ENCODE measurements around the gene GGT6. TPM values are rescaled to one million over a fixed set of nuclear protein-coding genes. Genes with fewer than 3 reads are reported as not detected.

Gene GGT6
- total RNA-seq, 1 experiment from 2014 or later: not detected

DNA sequence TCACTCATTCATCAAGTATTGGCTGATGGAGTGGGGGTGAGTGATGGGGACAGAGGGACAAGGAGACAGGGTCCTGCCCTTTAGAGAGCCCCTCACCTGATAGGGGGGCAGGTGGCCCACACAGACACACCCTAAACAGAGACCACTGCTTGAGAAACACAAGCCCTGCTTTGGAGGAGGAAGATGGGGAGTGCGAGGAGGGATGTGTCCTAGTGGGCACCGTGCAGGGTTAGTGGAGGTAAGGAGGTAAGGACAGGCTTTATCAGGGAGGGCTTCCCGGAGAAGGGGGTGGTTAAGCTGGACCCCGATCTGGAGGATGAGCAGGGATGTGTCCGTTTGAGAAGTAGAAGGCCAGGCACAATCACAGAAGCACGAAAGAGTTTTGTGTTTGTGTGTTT lies 15.8 kb upstream of the GGT6 start:
- DNase-seq (ENCODE audit: low read depth): no peak

DNA sequence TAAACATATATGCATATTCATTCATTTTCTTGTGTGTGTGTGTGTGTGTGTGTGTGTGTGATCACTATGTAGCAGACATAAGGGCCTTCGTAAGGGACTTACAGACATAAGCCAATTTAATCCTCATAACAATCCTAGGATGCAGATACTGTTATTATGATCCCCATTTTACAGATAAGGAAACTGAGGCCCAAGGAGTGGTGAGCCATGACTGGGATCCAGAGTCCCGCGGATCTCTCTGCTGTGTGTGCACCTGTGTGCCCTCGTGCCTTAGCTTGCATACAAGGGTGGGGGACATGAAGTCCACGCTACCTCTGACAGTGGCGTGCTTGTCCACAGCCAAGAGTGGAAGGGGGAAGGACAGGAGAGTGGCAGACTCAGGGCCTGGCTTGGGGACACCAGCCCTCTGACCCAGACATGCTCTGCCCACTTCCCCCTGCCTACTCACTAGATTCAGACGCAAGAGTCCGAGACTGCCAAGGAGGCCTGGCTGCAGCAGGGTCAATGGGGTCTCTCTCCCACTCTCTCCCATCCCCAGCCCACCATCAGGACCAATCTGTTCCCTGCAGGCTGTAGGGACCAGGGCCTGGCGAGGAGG lies 14.2 kb upstream of the GGT6 start:
- DNase-seq (ENCODE audit: low read depth): no peak

DNA sequence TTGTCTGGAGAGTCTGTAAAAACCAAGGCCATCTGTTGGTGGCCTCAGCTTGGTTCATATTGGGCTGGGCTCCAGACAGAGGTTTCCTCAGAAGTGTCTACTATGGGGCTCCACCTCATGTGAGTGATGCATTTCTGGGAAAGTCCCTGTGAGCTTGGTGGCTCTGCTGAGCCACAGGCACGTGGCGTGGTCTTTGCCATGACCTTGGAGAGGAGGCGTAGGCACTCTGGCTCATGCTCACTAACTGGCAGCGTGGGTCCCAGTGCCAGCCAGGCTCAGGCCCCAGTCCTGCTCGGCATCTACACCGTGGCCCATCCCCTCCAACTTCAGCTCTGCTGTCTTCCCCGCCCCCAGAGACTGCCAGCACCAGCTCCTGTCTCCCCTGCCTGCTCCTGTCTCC lies 13.3 kb upstream of the GGT6 start:
- no peak for DNase-seq (ENCODE audit: low read depth)

DNA sequence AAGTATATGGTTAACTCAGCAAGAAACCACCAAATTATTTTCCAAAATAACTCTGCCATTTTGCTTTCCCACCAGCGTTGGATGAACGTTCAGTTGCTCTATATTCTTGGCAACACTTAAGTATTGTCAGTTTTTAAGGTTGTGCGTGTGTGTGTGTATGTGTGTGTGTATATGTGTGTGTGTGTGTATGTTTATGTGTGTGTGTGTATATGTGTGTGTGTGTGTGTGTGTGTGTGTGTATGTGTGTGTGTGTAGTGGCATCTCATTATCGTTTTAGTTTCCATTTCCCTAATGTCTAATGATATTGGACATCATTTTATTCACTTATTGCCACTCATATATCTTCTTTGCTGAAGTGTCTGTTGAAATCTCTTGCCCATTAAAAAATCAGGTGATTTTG lies 12.7 kb upstream of the GGT6 start:
- no peak for DNase-seq (ENCODE audit: low read depth)

DNA sequence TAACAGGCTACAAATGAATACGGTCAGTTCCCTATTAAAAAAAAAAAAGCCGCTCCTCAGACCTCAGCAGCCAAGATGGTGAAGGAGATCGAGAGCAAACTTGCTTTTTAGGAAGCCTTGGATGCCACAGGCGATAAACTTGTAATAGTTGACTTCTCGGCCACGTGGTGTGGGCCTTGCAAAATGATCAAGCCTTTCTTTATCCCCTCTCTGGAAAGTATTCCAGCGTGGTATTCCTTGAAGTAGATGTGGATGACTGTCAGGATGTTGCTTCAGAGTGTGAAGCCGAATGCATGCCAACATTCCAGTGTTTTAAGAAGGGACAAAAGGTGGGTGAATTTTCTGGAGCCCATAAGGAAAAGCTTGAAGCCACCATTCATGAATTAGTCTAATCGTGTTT lies 11.8 kb upstream of the GGT6 start:
- DNase-seq (ENCODE audit: low read depth): no peak

DNA sequence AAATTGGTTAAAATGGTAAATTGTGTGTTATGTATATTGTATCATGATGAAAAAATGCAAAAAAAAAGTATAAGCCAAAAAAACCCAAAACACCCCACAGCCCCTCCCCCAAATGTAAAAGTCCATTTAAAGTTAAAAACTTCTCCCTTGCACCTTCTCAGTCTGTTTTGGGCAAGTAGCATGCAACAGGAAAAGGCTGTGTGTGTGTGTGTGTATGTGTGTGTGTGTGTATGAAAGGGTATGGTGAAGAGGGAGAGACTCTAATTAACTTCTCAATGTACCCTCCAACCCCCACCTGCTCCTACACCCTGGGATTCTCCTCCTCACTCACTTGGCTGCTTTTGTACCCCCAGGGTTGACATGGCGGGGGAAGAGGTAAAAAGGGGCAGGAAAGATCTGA lies 9.2 kb upstream of the GGT6 start:
- no peak for DNase-seq (ENCODE audit: low read depth)

DNA sequence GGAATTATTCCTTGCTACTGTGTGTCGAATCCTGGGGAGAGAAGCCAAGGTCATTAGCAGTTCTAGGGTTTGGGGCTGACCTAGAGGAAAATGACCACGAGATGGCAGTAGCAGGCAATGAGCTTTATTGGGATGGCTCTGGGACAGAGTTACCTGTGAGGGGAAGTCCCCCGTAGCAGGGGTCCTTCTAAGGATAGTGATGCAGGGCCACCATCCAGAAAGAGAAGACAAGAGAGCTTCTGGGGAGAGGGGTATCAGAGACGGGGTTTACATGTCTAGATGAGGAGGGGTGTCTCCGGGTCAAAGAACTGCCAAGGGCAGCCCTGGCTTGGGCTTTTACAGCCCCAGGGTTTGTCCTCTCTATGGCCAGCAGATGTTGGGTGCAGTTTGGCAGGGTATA lies 6.4 kb upstream of the GGT6 start:
- peak; percentile 34 for DNase-seq (ENCODE audit: low read depth)

DNA sequence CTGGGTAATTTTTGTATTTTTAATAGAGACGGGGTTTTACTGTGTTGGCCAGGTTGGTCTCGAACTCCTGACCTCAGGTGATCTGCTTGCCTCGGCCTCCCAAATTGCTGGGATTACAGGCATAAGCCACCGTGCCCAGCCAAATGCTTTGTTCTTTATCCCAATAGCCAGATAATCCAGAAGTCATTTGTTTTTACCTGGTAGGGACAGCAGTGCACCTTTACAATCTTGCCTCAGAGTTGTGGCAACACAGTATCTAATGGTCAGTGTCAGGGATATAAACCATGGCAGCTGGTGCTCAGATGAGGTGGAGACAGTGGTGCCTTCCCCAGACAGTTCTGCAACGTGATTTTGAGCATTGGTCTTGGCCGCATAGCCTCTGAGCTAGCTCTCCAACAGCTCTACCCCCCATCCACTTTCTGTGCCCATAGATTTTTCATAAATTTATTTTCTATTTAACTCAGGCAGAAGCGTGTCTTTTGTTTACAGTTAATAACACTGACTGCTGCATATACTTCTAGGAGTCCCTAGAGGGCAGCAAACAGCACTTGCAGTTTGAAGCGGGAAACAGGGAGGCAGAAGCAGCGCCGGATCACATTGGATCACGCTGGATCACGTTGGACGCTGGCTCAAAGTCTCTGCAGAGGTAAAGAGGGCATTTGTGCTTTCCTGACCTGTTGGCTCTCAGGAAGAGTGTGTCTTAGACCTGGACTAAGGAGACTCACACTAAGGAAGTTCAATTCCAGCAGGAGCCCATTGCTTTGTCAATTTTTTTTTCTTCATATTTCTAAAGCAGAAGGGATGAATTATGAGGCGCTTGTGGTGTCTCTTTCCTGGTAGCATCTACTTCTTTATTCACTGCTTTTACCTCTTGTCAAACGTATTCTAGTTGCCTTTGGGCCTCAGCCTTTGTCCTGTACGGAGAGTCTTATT lies 5.1 kb upstream of the GGT6 start:
- DNase-seq (ENCODE audit: low read depth): peak; percentile 72

DNA sequence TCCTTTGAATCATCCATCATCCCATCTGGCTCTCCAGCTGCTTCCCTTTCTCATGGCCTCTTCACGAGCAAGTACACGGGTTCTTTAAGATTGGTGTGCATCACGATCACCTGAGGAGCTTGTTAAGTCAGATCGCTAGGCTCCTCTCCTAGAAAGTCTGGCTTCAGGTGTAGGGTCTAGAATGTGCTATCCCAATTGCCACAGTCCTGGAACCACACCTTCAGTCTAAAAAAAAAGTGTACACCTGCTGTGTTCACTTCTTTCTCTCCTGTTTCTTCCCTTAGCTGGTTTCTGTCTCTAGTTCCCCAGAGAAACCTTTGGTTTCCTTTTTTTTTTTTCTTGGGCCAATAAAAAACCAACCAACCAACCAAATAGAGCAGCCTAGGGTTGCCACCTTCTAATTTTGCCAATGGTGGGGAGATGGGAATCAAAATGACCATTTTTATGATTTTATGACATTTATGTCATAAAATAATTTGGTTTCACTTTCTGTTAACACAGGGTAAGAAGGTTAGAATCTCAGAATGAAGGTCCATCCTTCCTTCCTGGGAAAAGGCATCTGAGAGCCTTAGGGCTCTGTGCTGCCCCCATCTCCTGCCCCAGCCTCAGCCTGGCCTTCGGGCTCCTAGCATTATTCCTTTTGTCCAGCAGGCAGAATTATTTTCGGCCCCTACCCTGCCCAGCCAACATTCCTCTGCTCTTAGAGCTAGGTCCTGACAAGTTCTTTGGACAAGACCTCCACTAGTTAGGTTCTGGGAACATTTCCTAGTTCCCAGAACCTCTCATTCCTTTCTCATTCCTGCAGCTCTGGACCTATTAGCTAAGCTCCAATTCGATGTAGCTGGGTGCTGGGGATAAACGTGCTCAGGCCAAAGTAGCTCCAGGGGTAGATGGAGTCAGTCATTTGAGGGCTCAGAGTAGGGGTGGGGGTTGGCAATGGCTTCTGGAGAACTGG lies 1.9 kb upstream of the GGT6 start:
- no peak for DNase-seq (ENCODE audit: low read depth)

DNA sequence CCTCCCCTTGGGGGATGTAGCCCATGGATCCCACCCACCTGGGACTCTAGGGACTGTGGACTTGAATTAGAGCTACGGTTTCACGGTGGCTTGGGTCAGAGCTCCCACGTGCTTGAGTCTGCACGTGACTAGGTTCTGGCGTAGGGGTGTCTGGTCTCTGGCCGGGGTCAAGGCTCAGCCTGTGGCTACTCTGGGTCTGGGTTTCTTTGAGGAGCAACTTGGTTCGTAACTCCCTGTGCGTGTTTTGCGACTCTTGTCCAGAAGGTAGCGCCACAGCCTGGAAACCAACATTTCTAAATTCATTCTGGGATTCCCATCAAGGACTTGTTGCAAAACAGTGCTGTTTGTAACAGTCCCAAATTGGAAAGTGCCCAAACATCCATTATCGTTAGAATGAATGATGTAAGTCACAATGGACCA lies 470 bp upstream of the GGT6 start:
- no peak for DNase-seq (ENCODE audit: low read depth)

DNA sequence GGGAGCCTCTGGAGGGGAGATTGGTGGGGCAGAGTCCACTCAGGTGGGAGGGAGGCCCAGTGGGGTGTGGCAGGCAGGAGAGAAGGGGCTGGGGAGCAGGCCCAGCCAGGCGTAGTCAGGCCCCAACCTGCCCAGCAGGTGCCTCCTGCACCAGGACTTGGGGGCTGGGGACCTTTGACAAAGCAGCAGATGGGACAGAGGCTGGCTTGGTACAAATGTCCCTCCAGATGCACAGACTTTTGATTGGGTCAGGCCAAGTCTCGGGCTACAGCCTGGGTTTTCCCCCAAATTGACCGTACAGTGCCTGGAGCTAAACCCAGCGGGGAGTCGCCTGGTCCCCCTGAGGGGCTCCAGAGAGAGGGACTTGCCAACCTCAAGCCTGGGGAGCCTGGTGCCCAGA lies 411 bp downstream of the GGT6 start:
- DNase-seq (ENCODE audit: low read depth): no peak

DNA sequence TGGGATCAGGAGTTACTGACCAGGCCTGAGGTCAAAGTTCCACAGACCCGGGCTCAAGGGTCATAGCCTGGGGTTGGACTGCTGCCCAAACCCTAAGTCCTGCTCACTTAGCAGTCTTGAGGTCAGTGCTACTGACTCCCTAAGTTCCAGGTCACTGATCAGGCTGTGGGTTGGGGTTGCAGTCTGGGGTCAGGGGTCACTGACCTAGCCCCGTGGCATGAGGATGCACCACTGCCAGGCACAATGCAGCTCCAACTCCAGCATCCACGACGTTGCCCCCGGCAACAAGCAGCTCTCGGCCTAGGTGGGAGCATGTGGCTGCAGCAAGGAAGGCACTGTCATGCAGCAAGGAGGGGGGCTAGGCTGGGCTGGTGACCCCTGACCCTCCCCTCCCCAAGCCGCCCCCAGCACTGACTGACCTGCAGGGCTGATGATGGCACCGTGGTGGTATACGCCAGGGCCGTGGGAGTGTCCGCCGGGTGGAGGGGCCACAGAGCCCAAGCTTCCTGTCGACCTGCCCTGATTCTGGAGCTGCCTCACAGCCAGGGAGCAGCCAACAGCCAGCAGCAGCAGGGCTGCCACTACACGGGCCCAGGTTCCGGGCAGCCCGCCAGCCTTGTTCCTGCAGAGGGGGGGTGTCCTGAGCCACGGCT lies 1.1 kb downstream of the GGT6 start:
- DNase-seq (ENCODE audit: low read depth): no peak

DNA sequence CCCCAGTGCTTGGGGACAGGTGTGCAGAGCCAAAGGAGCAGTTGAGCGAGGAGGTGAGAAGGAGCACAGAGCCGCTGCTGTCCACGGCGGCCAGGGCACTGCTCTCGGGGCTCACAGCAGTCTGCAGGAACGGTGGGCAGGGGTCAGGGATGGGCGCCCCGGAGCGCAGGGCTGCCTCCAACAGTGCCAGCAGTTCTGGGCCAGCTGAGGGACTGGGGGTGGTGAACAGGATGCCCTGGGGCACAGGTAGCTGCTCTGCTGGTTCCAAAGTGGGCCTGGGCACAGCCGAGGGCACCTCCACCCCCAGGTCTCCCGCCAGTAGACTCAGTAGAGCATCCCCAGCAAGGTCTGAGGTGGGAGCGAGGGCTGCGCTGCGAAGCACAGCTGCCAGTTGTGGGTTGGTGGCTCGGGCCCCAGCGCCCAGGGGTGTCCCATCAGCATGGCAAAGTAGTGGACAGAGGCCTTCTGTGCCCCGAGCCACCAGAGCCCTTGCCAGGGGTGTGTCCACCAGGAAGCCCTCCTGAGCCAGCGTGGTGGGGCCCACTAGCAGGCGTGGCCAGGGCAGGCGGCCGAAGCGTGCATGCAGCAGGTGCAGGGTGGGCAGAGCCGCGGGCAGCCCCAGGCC lies 1.9 kb downstream of the GGT6 start:
- no peak for DNase-seq (ENCODE audit: low read depth)

DNA sequence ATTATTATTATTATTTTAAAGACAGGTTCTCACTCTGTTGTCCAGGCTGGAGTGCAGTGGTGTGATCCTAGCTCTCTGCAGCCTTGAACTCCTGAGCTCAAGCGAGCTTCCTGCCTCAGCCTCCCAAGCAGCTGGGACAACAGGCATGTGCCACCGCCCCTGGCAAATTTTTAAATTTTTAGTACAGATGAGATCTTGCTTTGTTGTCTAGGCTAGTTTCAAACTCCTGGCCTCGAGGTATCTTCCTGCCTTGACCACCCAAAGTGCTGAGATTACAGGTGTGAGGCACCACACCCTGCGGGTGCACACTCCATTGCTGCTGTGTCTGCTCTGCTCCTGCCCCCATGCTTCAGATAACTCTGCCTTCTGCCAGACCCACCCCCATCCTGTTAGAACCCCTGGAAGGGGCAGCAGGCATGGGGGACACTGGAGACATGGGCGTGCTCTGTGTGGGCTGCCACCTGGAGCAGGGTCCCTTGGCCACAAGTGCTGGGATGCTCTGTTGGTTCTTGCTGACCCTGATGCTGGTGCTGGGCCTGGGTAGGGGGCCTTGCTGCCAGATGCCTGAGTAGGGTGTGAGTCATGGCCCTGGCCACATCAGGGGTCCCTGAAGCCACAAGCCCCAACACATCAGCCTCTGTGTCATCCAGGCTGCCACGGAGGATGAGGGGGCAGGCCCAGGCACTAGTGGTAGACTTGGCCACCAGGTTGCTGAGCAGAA lies 2.6 kb downstream of the GGT6 start:
- DNase-seq (ENCODE audit: low read depth): no peak

DNA sequence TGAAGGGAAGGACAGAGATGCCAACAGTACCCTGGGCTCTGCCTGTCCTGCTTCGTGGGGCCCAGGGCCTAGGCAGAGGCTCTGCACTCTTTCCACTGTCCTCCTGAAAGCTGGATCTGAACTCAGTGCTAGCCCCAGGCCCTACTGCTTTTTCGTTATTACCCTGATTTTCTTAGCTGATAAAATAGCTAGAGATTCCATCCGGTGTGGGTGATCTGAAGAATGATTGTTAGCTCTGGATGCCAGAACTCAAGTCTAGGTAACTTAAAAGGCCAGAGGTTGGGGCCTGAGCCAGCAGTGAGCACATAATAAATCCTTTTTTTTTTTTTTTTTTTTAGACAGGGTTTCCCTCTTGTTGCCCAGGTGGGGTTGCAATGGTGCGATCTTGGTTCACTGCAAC lies 3.4 kb downstream of the GGT6 start:
- DNase-seq (ENCODE audit: low read depth): no peak

DNA sequence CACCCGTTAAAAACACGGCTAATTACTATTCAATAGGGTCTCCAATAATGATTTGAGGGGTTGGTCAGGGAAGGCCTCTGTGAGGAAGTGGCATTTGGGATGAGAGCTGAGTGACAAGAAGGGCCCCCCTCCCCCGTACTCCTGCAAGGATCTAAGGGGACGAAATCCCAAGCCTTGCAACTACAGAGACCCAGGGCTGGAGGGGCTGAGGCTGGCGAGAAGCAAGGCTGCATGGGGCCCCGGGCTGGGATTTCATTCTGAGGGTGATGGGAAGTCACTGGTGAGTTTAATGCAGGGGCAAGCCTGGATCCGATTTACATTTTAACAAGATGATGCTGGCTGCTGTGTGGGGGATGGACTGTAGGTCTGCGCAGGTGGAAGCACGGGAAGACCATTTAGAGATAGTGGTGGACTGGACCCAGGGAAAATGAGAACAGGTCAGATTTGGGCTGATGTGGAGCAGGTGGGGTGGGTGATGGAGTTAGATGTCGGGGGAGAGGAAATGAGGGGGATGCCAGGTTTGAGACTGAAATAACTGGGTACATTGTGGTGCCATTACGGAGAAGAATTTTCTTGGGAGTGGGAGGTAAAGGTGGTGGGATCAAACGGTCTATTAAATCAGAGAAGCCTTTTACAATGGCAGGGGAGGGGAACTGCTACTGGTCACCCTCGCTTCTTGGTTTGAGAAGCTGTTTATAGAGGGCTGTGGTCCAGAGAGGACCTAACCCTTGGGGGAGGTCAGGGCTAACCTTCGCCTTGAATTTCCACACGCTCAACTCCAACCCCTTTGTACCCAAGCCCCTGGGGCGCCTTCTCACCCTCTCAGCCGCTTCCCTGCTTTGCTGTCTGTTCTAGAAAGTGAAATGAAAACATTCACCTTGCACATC lies 4.3 kb downstream of the GGT6 start:
- DNase-seq (ENCODE audit: low read depth): no peak

DNA sequence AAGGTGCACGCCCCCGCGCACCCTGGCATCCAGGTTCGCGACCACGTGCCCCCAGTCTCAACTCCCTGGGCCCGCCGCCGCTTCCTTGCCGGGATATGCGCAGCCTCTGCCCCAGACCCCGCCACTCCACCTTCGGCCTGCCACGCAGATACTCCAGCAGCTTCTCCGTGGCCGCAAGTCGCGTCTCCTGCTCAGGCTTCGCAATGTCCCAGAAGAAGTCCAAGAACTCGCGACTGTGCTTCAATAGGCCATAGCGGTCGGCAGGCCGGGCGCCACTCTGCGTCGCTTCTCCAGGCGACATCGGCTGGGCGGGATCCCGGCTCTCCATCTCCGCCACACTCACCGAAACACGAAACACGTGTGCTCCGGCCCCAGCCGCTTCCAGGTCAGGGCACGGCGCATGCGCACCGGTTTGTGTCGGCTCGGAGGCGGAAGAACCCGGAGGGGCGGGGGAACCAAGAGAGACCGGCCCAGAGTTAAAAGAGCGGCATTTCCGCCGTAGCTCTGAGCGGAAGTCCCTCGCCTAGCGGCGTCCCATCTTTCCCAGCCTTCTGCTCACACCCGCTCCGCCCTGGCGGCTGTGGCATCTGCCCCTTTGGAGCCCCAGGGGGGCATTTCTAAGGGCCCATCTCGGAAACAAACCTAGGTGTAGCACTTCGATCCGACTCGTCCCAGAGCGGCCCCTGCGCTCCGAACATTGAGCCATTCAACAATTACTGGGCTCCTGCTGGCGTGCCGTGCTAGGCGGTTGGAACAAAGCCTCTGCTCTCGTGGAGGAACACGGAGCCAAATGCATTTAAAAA lies 5.2 kb downstream of the GGT6 start, which contains the start of gene MYBBP1A:
Gene MYBBP1A, minus strand, starts transcription at position 388 of the 803 bp plus-strand sequence. Its CDS starts 60 bp downstream, at position 328.
- DNase-seq (ENCODE audit: low read depth): peak; percentile 92

DNA sequence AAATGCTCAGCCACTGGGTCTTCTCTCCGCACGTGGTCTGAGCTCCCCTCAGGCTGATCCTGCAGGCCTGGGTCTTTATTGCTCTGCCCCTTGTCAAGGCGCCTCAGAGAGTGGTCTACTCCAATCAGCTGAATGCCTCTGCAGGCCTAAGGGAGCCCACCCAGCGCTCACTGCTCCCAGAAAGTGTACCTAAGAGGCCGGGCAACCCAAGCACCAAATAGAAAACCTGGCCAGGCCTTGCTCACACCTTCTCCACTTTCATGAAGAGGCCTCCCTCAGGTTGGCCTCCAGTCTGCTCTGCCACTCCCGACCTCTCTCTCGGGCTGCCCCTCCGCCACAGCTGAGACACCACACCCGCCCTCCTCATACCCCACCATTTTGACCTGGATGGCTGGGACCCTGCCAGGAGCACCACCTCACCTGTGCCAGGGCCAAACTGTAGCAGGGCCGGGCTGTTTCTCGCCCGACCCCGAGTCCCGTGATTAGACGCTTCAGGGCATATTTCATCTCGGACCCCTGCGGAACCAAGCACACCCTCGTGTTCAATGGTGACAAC lies 5.9 kb downstream of the GGT6 start:
- DNase-seq (ENCODE audit: low read depth): no peak

Data from LHCN-M2 (cell line).